Measurements from ENCODE around the gene SLC13A2. TPM values are rescaled to one million over a fixed set of nuclear protein-coding genes. Genes with fewer than 3 reads are reported as not detected.

SLC13A2 gene
- polyA plus RNA-seq, 1 donor (not counting 4 experiments of a cell fraction or from before 2014, with no cell fraction given), result not detected

DNA sequence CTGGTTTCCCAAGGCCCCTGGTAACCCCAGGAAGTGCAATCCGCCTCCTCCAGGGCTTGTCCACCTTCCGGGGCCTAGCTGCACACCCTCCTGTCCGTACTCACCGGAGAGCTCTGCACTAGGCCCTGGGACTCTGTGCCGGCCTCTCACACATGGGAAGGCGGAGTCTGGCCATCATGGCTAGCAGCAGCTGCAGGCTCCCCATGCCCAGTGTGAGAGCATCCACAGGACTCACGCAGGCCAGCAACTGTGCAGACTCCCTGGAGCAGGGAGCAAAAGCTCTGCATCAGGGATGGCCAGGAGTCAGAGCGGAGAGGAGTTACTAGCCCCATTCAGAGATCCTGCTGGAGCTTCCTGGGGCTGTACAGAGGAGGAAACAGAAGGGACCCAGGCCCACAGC is 52.9 kb downstream of the SLC13A2 start:
- TF ChIP-seq CTCF (optimal IDR thresholded peaks at IDR 0.05 in 1 of 3, IDR thresholded peaks at IDR 0.05 in 1 of 3, conservative IDR thresholded peaks at IDR 0.05 in 1 of 3; ENCODE audit: extremely low read depth in 1 of 3, insufficient read depth in 2 of 3, low read length in 3 of 3) (no peak), EZH2 (IDR thresholded peaks at IDR 0.05; ENCODE audit: low read length) (no peak)
- dilution Hi-C loops (cut with MboI; ENCODE audit: extremely low pct_ligation_motif_present, low sequenced_read_pairs), result no loop called here
- FAIRE-seq, result no peak

DNA sequence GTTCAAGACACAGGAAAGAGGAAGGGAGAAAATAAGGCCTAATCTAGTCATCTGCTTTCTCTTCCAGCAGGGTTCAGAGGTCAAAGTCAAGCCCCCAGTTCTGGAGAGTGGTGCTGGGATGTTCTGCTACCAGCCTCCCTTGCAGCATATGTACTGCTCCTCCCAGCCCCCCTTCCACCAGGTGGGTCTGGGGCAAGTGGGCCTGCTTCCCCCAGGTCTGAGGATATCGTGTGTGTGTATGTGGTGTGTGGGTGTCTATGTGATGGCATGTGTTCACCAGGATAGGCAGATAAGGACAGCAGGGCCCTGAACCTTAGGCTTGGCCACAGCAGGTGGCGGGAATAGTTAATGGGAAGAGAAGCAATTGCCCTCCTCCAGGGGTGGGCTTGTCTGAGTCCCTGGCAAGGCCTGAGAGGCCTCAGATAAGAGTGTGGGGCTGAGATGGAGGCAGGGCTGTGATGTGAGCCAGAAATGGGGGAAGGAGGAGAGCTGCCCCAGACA is 53.8 kb downstream of the SLC13A2 start:
- DNase-seq (ENCODE audit: low read depth, low spot score) (no peak), FAIRE-seq (no peak)
- peaks cover 17% of the 10 kb centered on the region for H3K4me1 ChIP-seq (ENCODE audit: control insufficient read depth, extremely low read depth, insufficient read depth, low read length)

More for the DNA sequence above, 52.9 kb downstream of the SLC13A2 start:
- Histone ChIP-seq H3K9me3 (ENCODE audit: control insufficient read depth, low read depth, low read length) (no peaks in the 10 kb centered on the region), H3K27me3 (ENCODE audit: control insufficient read depth, extremely low read depth, insufficient read depth, low read length) (peaks cover 5% of the 10 kb centered on the region), H3K27ac (ENCODE audit: control insufficient read depth, insufficient read depth, low read length) (no peak overlapping the region), H4K20me1 (ENCODE audit: control insufficient read depth, extremely low read depth, insufficient read depth, low read length) (peaks cover 5% of the 10 kb centered on the region), H3K9me1 (ENCODE audit: control insufficient read depth, extremely low read depth, insufficient read depth, low read length) (no peaks in the 10 kb centered on the region), H3K36me3 (ENCODE audit: control insufficient read depth in 2 of 2, extremely low read depth in 1 of 2, insufficient read depth in 2 of 2, low read length in 2 of 2) (no peaks in the 10 kb centered on the region), H3K79me2 (ENCODE audit: control insufficient read depth, insufficient read depth, low read length) (no peaks in the 10 kb centered on the region), H3K4me2 (ENCODE audit: control insufficient read depth, extremely low read depth, insufficient read depth, low read depth, low read length) (no peak overlapping the region), H3K9ac (ENCODE audit: control insufficient read depth, extremely low read depth, insufficient read depth, low read length) (no peak overlapping the region), H3K4me3 (ENCODE audit: control insufficient read depth in 2 of 3, extremely low read depth in 1 of 3, insufficient read depth in 2 of 3, low read depth in 1 of 3, low read length in 3 of 3) (no peak overlapping the region), H3K4me1 (ENCODE audit: control insufficient read depth, extremely low read depth, insufficient read depth, low read length) (peaks cover 17% of the 10 kb centered on the region), H2AFZ (ENCODE audit: control insufficient read depth, low read length) (no peak overlapping the region)
- no peak for DNase-seq (ENCODE audit: low read depth, low spot score)

More for the DNA sequence above, 53.8 kb downstream of the SLC13A2 start:
- no peak overlapping the region for H3K9ac ChIP-seq (ENCODE audit: control insufficient read depth, extremely low read depth, insufficient read depth, low read length)
- dilution Hi-C loops (cut with MboI; ENCODE audit: extremely low pct_ligation_motif_present, low sequenced_read_pairs), result no loop called here
- no peak for TF ChIP-seq EZH2 (IDR thresholded peaks at IDR 0.05; ENCODE audit: low read length)
- no peak for TF ChIP-seq CTCF (optimal IDR thresholded peaks at IDR 0.05 in 1 of 3, IDR thresholded peaks at IDR 0.05 in 1 of 3, conservative IDR thresholded peaks at IDR 0.05 in 1 of 3; ENCODE audit: extremely low read depth in 1 of 3, insufficient read depth in 2 of 3, low read length in 3 of 3)
- H3K79me2 ChIP-seq (ENCODE audit: control insufficient read depth, insufficient read depth, low read length), result no peaks in the 10 kb centered on the region
- no peaks in the 10 kb centered on the region for H3K9me3 ChIP-seq (ENCODE audit: control insufficient read depth, low read depth, low read length)
- H3K4me3 ChIP-seq (ENCODE audit: control insufficient read depth in 2 of 3, extremely low read depth in 1 of 3, insufficient read depth in 2 of 3, low read depth in 1 of 3, low read length in 3 of 3), result no peak overlapping the region
- no peaks in the 10 kb centered on the region for H3K9me1 ChIP-seq (ENCODE audit: control insufficient read depth, extremely low read depth, insufficient read depth, low read length)
- H2AFZ ChIP-seq (ENCODE audit: control insufficient read depth, low read length), result no peak overlapping the region
- H3K27me3 ChIP-seq (ENCODE audit: control insufficient read depth, extremely low read depth, insufficient read depth, low read length), result peaks cover 8% of the 10 kb centered on the region
- peaks cover 5% of the 10 kb centered on the region for H4K20me1 ChIP-seq (ENCODE audit: control insufficient read depth, extremely low read depth, insufficient read depth, low read length)
- no peaks in the 10 kb centered on the region for H3K36me3 ChIP-seq (ENCODE audit: control insufficient read depth in 2 of 2, extremely low read depth in 1 of 2, insufficient read depth in 2 of 2, low read length in 2 of 2)
- no peak overlapping the region for H3K4me2 ChIP-seq (ENCODE audit: control insufficient read depth, extremely low read depth, insufficient read depth, low read depth, low read length)
- H3K27ac ChIP-seq (ENCODE audit: control insufficient read depth, insufficient read depth, low read length), result no peak overlapping the region

Measured in keratinocyte (primary cell).